ENCODE results near the gene ZNF343. TPM values are rescaled to one million over a fixed set of nuclear protein-coding genes. Genes with fewer than 3 reads are reported as not detected.
A peak's percentile ranks its signal among the peaks of the same experiment; 100 is the strongest.

The ZNF343 gene
- total RNA-seq = 11.0 TPM

GRCh38 chr20:2508631-2509467, at the start of gene ZNF343:
Gene ZNF343, minus strand, starts transcription at chr20:2508915. Its CDS starts 15,020 bp downstream, at chr20:2493895.
- Histone ChIP-seq H3K4me3 (peak within 1 kb of the TSS; percentile 70 to 92), H3K36me3 (no peaks in the 10 kb centered on the region), H3K4me1 (peaks cover 21% of the 10 kb centered on the region), H3K27ac (peak within 1 kb of the TSS; percentile 91), H3K9me3 (no peaks in the 10 kb centered on the region), H3K27me3 (no peaks in the 10 kb centered on the region)
- TF ChIP-seq POLR2A (IDR thresholded peaks at IDR 0.05) = peak in 1 of 2 donors; percentile 24
- TF ChIP-seq CTCF (IDR thresholded peaks at IDR 0.05) = no peak
- peak; percentile 85 to 98 for TF ChIP-seq POLR2AphosphoS5 (IDR thresholded peaks at IDR 0.05; ENCODE audit: insufficient read depth in 1 of 2, low read depth in 1 of 2)
- intact Hi-C loops (cut with DNase I) = no loop called here
- DNase-seq (ENCODE audit: extremely low spot score in 2 of 2) = no peak

GRCh38 chr20:2557873-2558580, 49.3 kb upstream of the ZNF343 start:
- Histone ChIP-seq H3K27ac (no peak overlapping the region), H3K36me3 (no peaks in the 10 kb centered on the region), H3K4me3 (no peak overlapping the region), H3K4me1 (peaks cover 12% of the 10 kb centered on the region), H3K9me3 (no peaks in the 10 kb centered on the region), H3K27me3 (no peaks in the 10 kb centered on the region)
- DNase-seq (ENCODE audit: extremely low spot score in 2 of 2) = no peak
- no peak for TF ChIP-seq POLR2A (IDR thresholded peaks at IDR 0.05)
- TF ChIP-seq POLR2AphosphoS5 (IDR thresholded peaks at IDR 0.05; ENCODE audit: insufficient read depth in 1 of 2, low read depth in 1 of 2) = no peak
- TF ChIP-seq CTCF (IDR thresholded peaks at IDR 0.05) = no peak
- intact Hi-C loops (cut with DNase I) = no loop called here

- Histone ChIP-seq H3K4me3 (no peak overlapping the region), H3K27ac (no peak overlapping the region), H3K36me3 (no peaks in the 10 kb centered on the region), H3K4me1 (no peaks in the 10 kb centered on the region), H3K27me3 (no peaks in the 10 kb centered on the region), H3K9me3 (no peaks in the 10 kb centered on the region)
- TF ChIP-seq POLR2AphosphoS5 (IDR thresholded peaks at IDR 0.05; ENCODE audit: insufficient read depth in 1 of 2, low read depth in 1 of 2) (no peak), POLR2A (IDR thresholded peaks at IDR 0.05) (no peak), CTCF (IDR thresholded peaks at IDR 0.05) (no peak)
- no peak for DNase-seq (ENCODE audit: extremely low spot score in 2 of 2)
- intact Hi-C loops (cut with DNase I) = no loop called here
Observed at GRCh38 chr20:2545594-2545993, 36.9 kb upstream of the ZNF343 start.

- no peaks in the 10 kb centered on the region for H3K27me3 ChIP-seq
- TF ChIP-seq POLR2A (IDR thresholded peaks at IDR 0.05) = no peak
- TF ChIP-seq CTCF (IDR thresholded peaks at IDR 0.05) = no peak
- TF ChIP-seq POLR2AphosphoS5 (IDR thresholded peaks at IDR 0.05; ENCODE audit: insufficient read depth in 1 of 2, low read depth in 1 of 2) = no peak
- H3K4me1 ChIP-seq = no peaks in the 10 kb centered on the region
- no peaks in the 10 kb centered on the region for H3K9me3 ChIP-seq
- intact Hi-C loops (cut with DNase I) = no loop called here
- H3K36me3 ChIP-seq = no peaks in the 10 kb centered on the region
- no peak overlapping the region for H3K27ac ChIP-seq
- no peak overlapping the region for H3K4me3 ChIP-seq
- DNase-seq (ENCODE audit: extremely low spot score in 2 of 2) = no peak
Observed at GRCh38 chr20:2544211-2544610, 35.5 kb upstream of the ZNF343 start.

Measured in vagina (tissue), 2 donors.